Neuronal stem cell (in vitro differentiated cells): ENCODE data around the gene ECEL1.

Experiments used
- DNase-seq: peaks from one replicate; pipeline ENCODE4 v3.0.0-alpha.2; 2013; ENCODE audit warnings: low spot score
- H2AFZ ChIP-seq: one replicate; pipeline ENCODE4 v1.6.1; 2013; ENCODE audit warnings: mild to moderate bottlenecking, low read length, inconsistent platforms
- H2AK5ac ChIP-seq: 2 replicates; pipeline ENCODE4 v1.6.1; 2013; ENCODE audit warnings: low read depth, mild to moderate bottlenecking, inconsistent platforms, low read length, moderate library complexity, mixed read lengths
- H2BK120ac ChIP-seq: 2 replicates; pipeline ENCODE4 v1.6.1; 2013; ENCODE audit warnings: low read depth, mild to moderate bottlenecking, inconsistent platforms, low read length, moderate library complexity, mixed read lengths
- H2BK12ac ChIP-seq: one replicate; pipeline ENCODE4 v1.6.1; 2013; ENCODE audit warnings: low read length, inconsistent platforms
- H2BK15ac ChIP-seq: 2 replicates; pipeline ENCODE4 v1.6.1; 2013; ENCODE audit warnings: mild to moderate bottlenecking, low read length, inconsistent platforms, mixed read lengths
- H2BK5ac ChIP-seq: one replicate; pipeline ENCODE4 v1.6.1; 2013; ENCODE audit warnings: inconsistent platforms, mild to moderate bottlenecking, low read length, moderate library complexity
- H3K14ac ChIP-seq: one replicate; pipeline ENCODE4 v1.6.1; 2013; ENCODE audit warnings: low read length, inconsistent platforms
- H3K18ac ChIP-seq: 2 replicates; pipeline ENCODE4 v1.6.1; 2013; ENCODE audit warnings: low read length, inconsistent platforms
- H3K23ac ChIP-seq: 2 replicates; pipeline ENCODE4 v1.6.1; 2013; ENCODE audit warnings: low read depth, mild to moderate bottlenecking, mixed read lengths, low read length, inconsistent platforms; ENCODE audit not compliant: poor library complexity
- H3K27ac ChIP-seq: replicated peaks from 3 replicates; pipeline ENCODE4 v1.5.1; 2013; ENCODE audit warnings: low read length, inconsistent platforms
- H3K27me3 ChIP-seq, 3 experiments: 2 replicates each; pipeline ENCODE4 v1.6.1; 2013; ENCODE audit warnings: low read length in 3 of 3, mild to moderate bottlenecking in 2 of 3, inconsistent platforms in 1 of 3, low read depth in 1 of 3, mixed read lengths in 1 of 3, moderate library complexity in 1 of 3; ENCODE audit not compliant: control insufficient read depth in 3 of 3, insufficient read depth in 3 of 3
- H3K36me3 ChIP-seq, 2 donors: replicated peaks in 1 of 2; 2 replicates each; pipeline ENCODE4 v1.6.1; 2013; ENCODE audit warnings: low read length in 2 of 2; ENCODE audit not compliant: control insufficient read depth in 2 of 2, insufficient read depth in 2 of 2
- H3K4ac ChIP-seq: 2 replicates; pipeline ENCODE4 v1.6.1; 2013; ENCODE audit warnings: inconsistent platforms, mild to moderate bottlenecking, low read length, moderate library complexity
- H3K4me1 ChIP-seq, 2 donors: 1 replicate in 1 of 2; 2 replicates in 1 of 2; pipeline ENCODE4 v1.6.1; 2013; ENCODE audit warnings: low read length in 2 of 2, low read depth in 1 of 2; ENCODE audit not compliant: control insufficient read depth in 2 of 2, insufficient read depth in 1 of 2
- H3K4me2 ChIP-seq: one replicate; pipeline ENCODE4 v1.6.1; 2013; ENCODE audit warnings: mild to moderate bottlenecking, low read length, inconsistent platforms; ENCODE audit not compliant: insufficient read depth, poor library complexity, severe bottlenecking
- H3K4me3 ChIP-seq, 2 donors: 2 replicates each; pipeline ENCODE4 v1.5.1; 2013; ENCODE audit warnings: low read length in 2 of 2, mild to moderate bottlenecking in 2 of 2, inconsistent platforms in 1 of 2, moderate library complexity in 1 of 2
- H3K79me1 ChIP-seq: one replicate; pipeline ENCODE4 v1.6.1; 2013; ENCODE audit warnings: low read depth, mild to moderate bottlenecking, inconsistent platforms, low read length, moderate library complexity
- H3K9ac ChIP-seq: one replicate; pipeline ENCODE4 v1.6.1; 2013; ENCODE audit warnings: mild to moderate bottlenecking, low read depth, low read length, inconsistent platforms; ENCODE audit not compliant: poor library complexity
- H3K9me3 ChIP-seq, 2 donors: replicated peaks in 1 of 2; 2 replicates each; pipeline versions ENCODE3 to v1.6.1; 2013; ENCODE audit warnings: low read length in 2 of 2, mild to moderate bottlenecking in 2 of 2, inconsistent platforms in 1 of 2, low read depth in 1 of 2, mixed read lengths in 1 of 2, moderate library complexity in 1 of 2; ENCODE audit not compliant: control insufficient read depth in 2 of 2, insufficient read depth in 1 of 2
- H4K8ac ChIP-seq: one replicate; pipeline ENCODE4 v1.6.1; 2013; ENCODE audit warnings: low read depth, mild to moderate bottlenecking, inconsistent platforms, low read length, moderate library complexity
- H4K91ac ChIP-seq: one replicate; pipeline ENCODE4 v1.6.1; 2013; ENCODE audit warnings: low read length, low read depth, mild to moderate bottlenecking, inconsistent platforms; ENCODE audit not compliant: poor library complexity
- WGBS, 2 donors: extraction: QIAGEN DNeasy Blood & Tissue Kit; methylation state at CpG; one replicate each; pipeline ENCODE4 v1.1.7; 2013; ENCODE audit warnings: missing lambda C conversion rate in 2 of 2, mixed read lengths in 1 of 2; ENCODE audit not compliant: insufficient read length in 2 of 2, insufficient replicate concordance in 1 of 2; ENCODE audit errors: extremely low coverage in 2 of 2; 5-methylcytosine and 5-hydroxymethylcytosine counted together

The ECEL1 gene

GRCh38 chr2:232505856-232506255 lies 18.2 kb upstream of the ECEL1 start:
- Histone ChIP-seq H3K14ac (no peak overlapping the region), H3K27me3 (peaks cover 11 to 78% (median 28%) of the 10 kb centered on the region in 3 experiments), H3K18ac (peak overlapping the region; percentile 84), H2BK15ac (peak overlapping the region; percentile 21), H3K23ac (no peak overlapping the region), H2AK5ac (peak overlapping the region; percentile 48), H3K36me3 (no peaks in the 10 kb centered on the region), H3K79me1 (no peaks in the 10 kb centered on the region), H3K9me3 (peaks cover 0 to 3% of the 10 kb centered on the region in 2 donors), H3K4me2 (peak overlapping the region; percentile 19), H3K4me3 (no peak overlapping the region), H3K4me1 (peaks cover 21 to 22% of the 10 kb centered on the region in 2 donors), H2BK12ac (no peak overlapping the region), H2AFZ (peak overlapping the region; percentile 83), H3K27ac (no peak overlapping the region), H4K8ac (no peak overlapping the region), H3K9ac (peak overlapping the region; percentile 35), H2BK120ac (no peak overlapping the region), H4K91ac (no peak overlapping the region), H3K4ac (no peak overlapping the region), H2BK5ac (peak overlapping the region; percentile 42)
- no peak for DNase-seq
- no CpG with 5 or more reads among the region's 10 CpGs for WGBS, 2 donors

GRCh38 chr2:232504438-232504837 lies 16.8 kb upstream of the ECEL1 start:
- H2BK12ac ChIP-seq = no peak overlapping the region
- peaks cover 11 to 91% (median 28%) of the 10 kb centered on the region in 3 experiments for H3K27me3 ChIP-seq
- H3K36me3 ChIP-seq = no peaks in the 10 kb centered on the region
- no peak overlapping the region for H3K4ac ChIP-seq
- H3K23ac ChIP-seq = no peak overlapping the region
- no peak overlapping the region for H3K18ac ChIP-seq
- peaks cover 0 to 3% of the 10 kb centered on the region in 2 donors for H3K9me3 ChIP-seq
- H3K4me2 ChIP-seq = no peak overlapping the region
- H3K9ac ChIP-seq = no peak overlapping the region
- WGBS, 2 donors = no CpG with 5 or more reads among the region's 2 CpGs
- H2BK120ac ChIP-seq = peak overlapping the region; percentile 56
- no peak overlapping the region for H3K27ac ChIP-seq
- no peak overlapping the region for H2BK5ac ChIP-seq
- DNase-seq = no peak
- H4K8ac ChIP-seq = no peak overlapping the region
- no peaks in the 10 kb centered on the region for H3K79me1 ChIP-seq
- H2AK5ac ChIP-seq = no peak overlapping the region
- H2BK15ac ChIP-seq = no peak overlapping the region
- H2AFZ ChIP-seq = no peak overlapping the region
- peaks cover 21 to 22% of the 10 kb centered on the region in 2 donors for H3K4me1 ChIP-seq
- H4K91ac ChIP-seq = no peak overlapping the region
- H3K4me3 ChIP-seq = no peak overlapping the region
- no peak overlapping the region for H3K14ac ChIP-seq

GRCh38 chr2:232503809-232504323 lies 16.2 kb upstream of the ECEL1 start:
- WGBS, 2 donors = no CpG with 5 or more reads among the region's 16 CpGs
- H3K27ac ChIP-seq = no peak overlapping the region
- H3K36me3 ChIP-seq = no peaks in the 10 kb centered on the region
- peaks cover 21 to 22% of the 10 kb centered on the region in 2 donors for H3K4me1 ChIP-seq
- H2BK12ac ChIP-seq = no peak overlapping the region
- no peak overlapping the region for H4K91ac ChIP-seq
- H3K9ac ChIP-seq = no peak overlapping the region
- no peak overlapping the region for H4K8ac ChIP-seq
- H3K14ac ChIP-seq = no peak overlapping the region
- peak overlapping the region; percentile 83 for H2AFZ ChIP-seq
- H3K4ac ChIP-seq = no peak overlapping the region
- peak overlapping the region; percentile 90 for H3K18ac ChIP-seq
- peak overlapping the region; percentile 90 for H3K4me2 ChIP-seq
- H2BK5ac ChIP-seq = no peak overlapping the region
- peak overlapping the region; percentile 56 for H2BK120ac ChIP-seq
- peak overlapping the region; percentile 79 for H2BK15ac ChIP-seq
- H3K4me3 ChIP-seq = peak overlapping the region; percentile 37 to 78
- H2AK5ac ChIP-seq = peak overlapping the region; percentile 33
- no peak for DNase-seq
- peaks cover 11 to 90% (median 28%) of the 10 kb centered on the region in 3 experiments for H3K27me3 ChIP-seq
- no peaks in the 10 kb centered on the region for H3K79me1 ChIP-seq
- H3K23ac ChIP-seq = peak overlapping the region; percentile 67
- peaks cover 0 to 3% of the 10 kb centered on the region in 2 donors for H3K9me3 ChIP-seq

GRCh38 chr2:232502911-232503808 lies 15.5 kb upstream of the ECEL1 start:
- Histone ChIP-seq H2BK5ac (no peak overlapping the region), H2BK15ac (peak overlapping the region; percentile 79), H3K14ac (no peak overlapping the region), H2BK12ac (no peak overlapping the region), H3K4me2 (peak overlapping the region; percentile 90), H3K4ac (no peak overlapping the region), H3K18ac (peak overlapping the region; percentile 90), H4K8ac (no peak overlapping the region), H3K27me3 (peaks cover 11 to 88% (median 28%) of the 10 kb centered on the region in 3 experiments), H3K27ac (no peak overlapping the region), H3K9me3 (peaks cover 0 to 3% of the 10 kb centered on the region in 2 donors), H3K9ac (peak overlapping the region; percentile 54), H4K91ac (no peak overlapping the region), H2AK5ac (peak overlapping the region; percentile 91), H3K23ac (peak overlapping the region; percentile 67), H3K79me1 (no peaks in the 10 kb centered on the region), H3K4me1 (peaks cover 21 to 22% of the 10 kb centered on the region in 2 donors), H2BK120ac (peak overlapping the region; percentile 41), H2AFZ (peak overlapping the region; percentile 83), H3K4me3 (peak overlapping the region; percentile 37 to 78), H3K36me3 (no peaks in the 10 kb centered on the region)
- no CpG with 5 or more reads among the region's 75 CpGs for WGBS, 2 donors
- peak; percentile 64 for DNase-seq
